Duodenal mucosa (tissue), 2 donors: ENCODE measurements around the gene CCK.

Experiments used
- H3K27ac ChIP-seq: one replicate; pipeline ENCODE4 v1.7.0; 2013; ENCODE audit warnings: low read depth, low read length
- H3K27me3 ChIP-seq, 2 donors: one replicate each; pipeline ENCODE4 v1.7.0; 2013; ENCODE audit warnings: low read length in 2 of 2, control low read depth in 1 of 2; ENCODE audit not compliant: insufficient read depth in 2 of 2, control insufficient read depth in 1 of 2
- H3K36me3 ChIP-seq, 2 donors: one replicate each; pipeline ENCODE4 v1.7.0; 2013; ENCODE audit warnings: low read length in 2 of 2, control low read depth in 1 of 2; ENCODE audit not compliant: insufficient read depth in 2 of 2, control insufficient read depth in 1 of 2
- H3K4me1 ChIP-seq, 2 donors: one replicate each; pipeline ENCODE4 v1.7.0; 2013; ENCODE audit warnings: low read length in 2 of 2, control low read depth in 1 of 2; ENCODE audit not compliant: insufficient read depth in 2 of 2, control insufficient read depth in 1 of 2
- H3K4me3 ChIP-seq, 2 donors: one replicate each; pipeline ENCODE4 v1.7.0; 2013; ENCODE audit warnings: low read length in 2 of 2, low read depth in 1 of 2
- H3K9ac ChIP-seq, 2 donors: one replicate each; pipeline ENCODE4 v1.7.0; 2013; ENCODE audit warnings: low read length in 2 of 2, low read depth in 1 of 2
- H3K9me3 ChIP-seq, 2 donors: one replicate each; pipeline ENCODE4 v1.7.0; 2013; ENCODE audit warnings: low read length in 2 of 2, control low read depth in 1 of 2; ENCODE audit not compliant: control insufficient read depth in 1 of 2

CCK gene

DNA sequence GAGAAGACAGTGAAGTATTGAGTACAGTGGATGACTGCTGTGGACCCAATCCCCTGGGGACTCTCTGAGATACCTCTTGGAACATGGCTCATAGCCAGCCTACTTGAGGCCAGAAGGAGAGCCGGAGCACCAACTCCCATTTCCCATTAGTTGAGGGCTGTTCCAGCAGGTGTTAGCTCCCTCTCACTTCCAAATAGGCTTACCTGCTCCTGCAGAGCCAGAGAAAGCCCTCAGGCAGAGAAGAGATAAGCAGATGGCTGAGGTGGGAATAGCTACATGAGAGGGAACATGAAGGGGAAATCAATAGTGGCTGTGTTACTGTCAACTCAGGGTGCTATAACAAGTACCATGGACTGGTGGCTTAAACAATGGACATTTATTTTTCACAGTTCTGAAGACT is 4.6 kb upstream of the CCK start:
- Histone ChIP-seq H3K4me3 (no peak overlapping the region), H3K4me1 (no peaks in the 10 kb centered on the region), H3K27me3 (peaks cover 8 to 23% of the 10 kb centered on the region in 2 donors), H3K9ac (no peak overlapping the region), H3K9me3 (no peaks in the 10 kb centered on the region), H3K27ac (no peak overlapping the region), H3K36me3 (no peaks in the 10 kb centered on the region)

DNA sequence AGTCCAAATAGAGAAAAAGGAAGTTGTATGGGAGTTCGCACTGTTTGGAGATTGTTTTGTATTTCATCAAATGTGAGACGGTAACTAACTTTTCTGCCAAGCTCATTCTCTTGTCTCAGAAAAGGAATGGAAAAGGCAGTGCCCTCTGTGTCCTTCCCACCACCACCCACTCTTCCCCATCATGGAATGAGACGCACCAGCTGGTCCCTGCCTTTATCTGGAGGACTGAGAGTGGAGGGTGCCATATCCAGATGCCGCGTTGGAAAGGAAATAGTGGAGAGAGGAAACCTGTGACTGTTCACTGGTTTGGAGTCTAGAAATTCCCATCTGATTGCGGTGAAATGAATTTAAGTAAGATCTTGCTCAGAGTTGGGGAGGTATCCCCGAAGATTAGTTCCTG is 3.7 kb upstream of the CCK start:
- H3K27me3 ChIP-seq, result peaks cover 17 to 30% of the 10 kb centered on the region in 2 donors
- no peaks in the 10 kb centered on the region for H3K36me3 ChIP-seq
- H3K4me3 ChIP-seq, result no peak overlapping the region
- H3K9me3 ChIP-seq, result no peaks in the 10 kb centered on the region
- no peak overlapping the region for H3K9ac ChIP-seq
- no peaks in the 10 kb centered on the region for H3K4me1 ChIP-seq
- no peak overlapping the region for H3K27ac ChIP-seq

DNA sequence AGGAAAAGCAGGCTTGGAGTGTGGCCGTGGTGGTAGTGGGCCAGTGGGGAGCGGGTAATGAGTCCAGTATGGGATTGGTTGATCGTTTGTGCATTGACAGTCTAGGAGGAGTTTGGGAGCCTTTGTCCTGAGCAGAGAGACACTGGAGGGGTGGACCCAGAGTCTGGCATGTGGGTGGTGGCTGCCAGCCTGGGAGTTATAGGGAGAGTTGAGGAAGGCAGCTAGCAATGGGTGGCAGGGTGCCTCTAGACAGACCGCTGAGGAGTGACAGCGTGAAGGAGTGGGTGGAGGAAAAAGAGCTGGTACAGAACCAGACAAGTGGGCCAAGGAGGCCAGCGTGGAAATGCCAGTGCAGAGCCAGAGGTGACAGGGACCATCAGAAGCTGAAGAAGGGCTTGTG is 1.9 kb upstream of the CCK start:
- H3K4me3 ChIP-seq, result no peak overlapping the region
- no peak overlapping the region for H3K27ac ChIP-seq
- no peaks in the 10 kb centered on the region for H3K4me1 ChIP-seq
- peaks cover 35 to 44% of the 10 kb centered on the region in 2 donors for H3K27me3 ChIP-seq
- H3K9me3 ChIP-seq, result no peaks in the 10 kb centered on the region
- no peak overlapping the region for H3K9ac ChIP-seq
- H3K36me3 ChIP-seq, result no peaks in the 10 kb centered on the region

DNA sequence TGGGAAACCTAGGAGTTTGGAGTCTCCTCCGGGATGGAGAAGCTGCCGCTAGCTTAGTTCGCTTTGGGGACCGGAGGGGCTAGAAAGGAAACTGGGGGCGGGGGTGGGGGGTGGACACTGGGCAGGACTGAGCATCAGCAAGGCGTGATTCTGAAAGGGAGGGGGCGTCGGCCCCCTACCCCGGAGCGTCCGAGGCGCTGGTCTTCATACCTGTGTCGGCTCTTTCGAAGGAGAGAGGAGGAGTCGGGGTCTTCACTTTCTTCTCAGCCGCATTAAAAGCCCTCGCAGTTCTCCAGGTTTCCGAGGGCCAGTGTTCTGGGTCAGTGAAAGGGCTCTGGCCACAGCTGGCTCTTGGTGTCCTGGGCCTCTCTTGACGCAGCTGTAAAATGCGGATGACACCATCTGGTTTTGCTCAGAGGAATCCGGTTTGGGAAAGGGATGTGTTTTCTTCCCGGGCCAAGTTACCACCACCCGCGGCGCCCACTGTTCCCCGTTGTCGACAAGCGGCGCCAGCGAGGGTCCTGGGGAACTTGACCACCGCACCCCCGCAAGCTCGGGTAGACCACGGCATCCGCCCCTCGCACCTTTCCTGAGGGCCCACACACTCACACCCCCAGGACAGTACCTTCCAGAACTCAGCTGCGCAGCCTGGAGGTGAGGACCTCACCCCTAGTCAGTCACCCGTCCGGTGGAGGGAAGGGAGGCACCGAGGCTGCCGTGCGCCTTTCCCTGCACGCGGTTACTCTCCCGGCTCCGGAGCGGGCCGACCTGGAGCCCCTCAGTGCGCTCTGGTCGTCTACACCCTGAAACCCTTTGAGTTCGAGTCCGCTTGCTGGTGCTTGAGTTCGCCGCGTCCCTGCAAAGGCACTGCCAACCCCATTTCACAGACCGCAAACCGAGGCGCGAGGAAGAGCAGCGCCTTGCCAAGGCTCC is 660 bp downstream of the CCK start:
- H3K36me3 ChIP-seq, result no peaks in the 10 kb centered on the region
- H3K27ac ChIP-seq, result no peak overlapping the region
- no peaks in the 10 kb centered on the region for H3K9me3 ChIP-seq
- H3K27me3 ChIP-seq, result peaks cover 45% of the 10 kb centered on the region in 2 donors
- H3K4me1 ChIP-seq, result no peaks in the 10 kb centered on the region
- no peak overlapping the region for H3K9ac ChIP-seq
- no peak overlapping the region for H3K4me3 ChIP-seq

DNA sequence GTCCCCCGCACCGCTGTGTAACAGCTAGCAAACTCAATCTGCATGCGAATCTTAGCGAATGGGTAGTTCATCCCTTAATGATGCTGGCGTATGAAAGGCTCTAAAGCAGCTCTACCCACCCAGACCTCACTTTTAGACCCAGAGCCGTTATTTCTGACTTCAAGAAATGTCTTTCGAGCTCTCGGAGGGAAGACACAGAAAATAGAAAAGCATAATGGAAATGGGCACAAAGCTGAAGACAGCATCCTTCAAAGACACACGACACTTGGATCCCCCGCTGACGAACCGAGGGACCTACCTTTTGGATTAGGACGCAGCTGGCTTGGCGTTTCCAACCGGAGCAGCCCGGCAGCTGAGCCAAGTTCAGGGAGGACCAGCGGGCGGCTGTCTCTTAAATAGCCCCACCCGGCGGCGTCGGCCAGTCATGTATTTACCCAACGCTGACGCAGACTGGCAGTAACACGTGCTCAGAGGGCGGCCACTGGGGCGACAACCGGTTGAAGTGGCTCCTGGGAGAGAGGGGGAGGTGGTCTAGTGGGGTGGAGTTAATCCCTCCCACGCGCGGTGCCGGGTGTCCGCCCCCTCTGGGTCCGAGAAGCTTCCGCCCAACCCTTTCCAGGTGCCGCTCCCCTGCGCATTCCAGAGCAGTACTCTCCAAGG is 1.5 kb downstream of the CCK start:
- H3K27me3 ChIP-seq, result peaks cover 43 to 45% of the 10 kb centered on the region in 2 donors
- H3K9ac ChIP-seq, result no peak overlapping the region

DNA sequence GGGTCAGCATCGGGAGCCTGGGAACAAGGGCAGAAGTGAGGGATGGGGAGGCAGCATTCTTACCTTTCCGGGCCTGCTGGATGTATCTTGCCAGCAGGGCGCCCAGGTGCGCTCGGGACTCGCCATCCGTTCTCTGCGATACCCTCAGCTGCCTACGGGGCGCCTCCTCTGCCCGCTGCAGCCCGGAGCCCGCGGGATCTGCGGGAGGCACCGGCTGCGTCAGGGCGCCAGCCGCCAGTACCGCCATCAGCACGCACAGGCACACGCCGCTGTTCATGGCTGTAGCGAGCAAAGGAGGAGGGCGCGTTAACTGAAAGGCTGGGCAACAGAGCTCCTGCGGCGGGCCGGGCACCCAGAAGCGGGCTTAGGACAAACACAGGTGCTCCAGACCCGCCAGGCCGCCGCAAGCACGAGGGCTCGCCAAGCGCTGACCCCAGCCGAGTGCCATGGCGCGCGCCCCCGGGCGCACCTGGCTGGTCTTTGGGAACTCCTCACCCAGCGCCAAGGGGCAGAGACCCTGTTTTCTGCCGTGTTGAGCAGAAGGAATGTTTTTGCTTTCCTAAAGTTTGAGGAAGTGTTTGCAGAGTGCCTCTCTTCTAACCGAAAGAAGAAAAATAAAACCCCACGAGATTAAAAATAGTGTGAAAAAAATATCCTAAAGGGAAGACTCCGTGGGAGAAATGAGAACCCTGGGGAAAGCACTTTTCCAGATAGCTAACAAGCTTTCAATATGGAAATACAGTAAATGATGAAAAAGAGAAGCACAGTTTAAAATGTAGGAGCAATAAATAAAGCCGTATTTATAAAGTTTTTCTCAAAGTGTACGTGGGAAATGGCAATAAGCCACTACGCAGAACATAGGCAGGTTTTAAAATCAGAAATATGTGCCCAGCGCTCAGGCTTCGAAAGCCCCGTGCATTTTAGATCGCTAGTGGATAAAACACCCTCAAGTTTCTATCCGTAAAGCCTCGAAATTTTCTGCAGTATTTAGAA is 2.3 kb downstream of the CCK start:
- Histone ChIP-seq H3K27me3 (peaks cover 40 to 45% of the 10 kb centered on the region in 2 donors), H3K27ac (no peak overlapping the region), H3K9me3 (no peaks in the 10 kb centered on the region), H3K9ac (no peak overlapping the region), H3K36me3 (no peaks in the 10 kb centered on the region), H3K4me3 (peak overlapping the region in 1 of 2 donors; percentile 21), H3K4me1 (no peaks in the 10 kb centered on the region)

More for the DNA sequence above, 1.5 kb downstream of the CCK start:
- Histone ChIP-seq H3K4me3 (no peak overlapping the region), H3K4me1 (no peaks in the 10 kb centered on the region), H3K27ac (no peak overlapping the region), H3K9me3 (no peaks in the 10 kb centered on the region), H3K36me3 (no peaks in the 10 kb centered on the region)

DNA sequence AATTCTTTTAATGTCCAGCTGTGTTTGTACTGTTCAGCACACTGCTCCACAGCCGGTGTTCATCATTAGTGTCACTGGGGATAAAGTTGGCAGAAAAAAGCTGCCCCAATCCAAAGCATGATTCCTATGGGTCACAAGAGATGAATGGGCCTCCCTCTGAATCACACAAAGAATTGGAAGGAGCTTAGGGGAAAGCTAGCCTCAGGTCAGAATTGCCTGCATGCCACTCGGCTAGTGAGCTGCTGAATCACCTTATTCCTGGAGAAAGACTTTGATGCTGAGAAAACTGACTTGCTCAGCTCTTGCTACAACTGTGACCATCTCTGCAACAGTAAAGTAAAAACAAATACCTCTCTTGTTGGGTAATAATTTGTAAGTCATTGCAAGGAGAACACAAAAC is 3.5 kb downstream of the CCK start:
- no peak overlapping the region for H3K9ac ChIP-seq
- H3K4me3 ChIP-seq, result no peak overlapping the region
- no peaks in the 10 kb centered on the region for H3K4me1 ChIP-seq
- peaks cover 38 to 41% of the 10 kb centered on the region in 2 donors for H3K27me3 ChIP-seq
- no peak overlapping the region for H3K27ac ChIP-seq
- no peaks in the 10 kb centered on the region for H3K9me3 ChIP-seq
- no peaks in the 10 kb centered on the region for H3K36me3 ChIP-seq

DNA sequence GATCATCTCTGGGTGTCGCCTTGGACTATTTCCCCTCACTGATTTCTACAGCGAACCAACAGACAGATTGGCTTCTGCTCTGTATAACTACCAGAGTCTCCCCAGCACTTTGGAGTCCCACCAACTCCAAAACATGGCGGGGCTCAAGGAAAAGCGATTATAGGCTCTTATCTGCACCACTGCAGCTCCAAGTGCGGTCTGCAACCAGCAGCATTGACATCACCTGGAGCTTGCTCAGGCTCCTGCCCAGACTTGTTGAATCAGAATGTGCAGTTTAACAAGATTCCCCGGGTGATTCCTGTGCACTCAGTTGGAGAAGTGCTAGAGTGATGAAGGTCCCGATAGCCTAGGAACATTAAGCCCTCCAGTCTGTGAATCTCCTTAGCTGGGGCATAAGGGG is 9.0 kb downstream of the CCK start:
- Histone ChIP-seq H3K4me1 (no peaks in the 10 kb centered on the region), H3K36me3 (no peaks in the 10 kb centered on the region), H3K9ac (no peak overlapping the region), H3K27me3 (peaks cover 4 to 13% of the 10 kb centered on the region in 2 donors), H3K9me3 (no peaks in the 10 kb centered on the region), H3K27ac (no peak overlapping the region), H3K4me3 (no peak overlapping the region)

DNA sequence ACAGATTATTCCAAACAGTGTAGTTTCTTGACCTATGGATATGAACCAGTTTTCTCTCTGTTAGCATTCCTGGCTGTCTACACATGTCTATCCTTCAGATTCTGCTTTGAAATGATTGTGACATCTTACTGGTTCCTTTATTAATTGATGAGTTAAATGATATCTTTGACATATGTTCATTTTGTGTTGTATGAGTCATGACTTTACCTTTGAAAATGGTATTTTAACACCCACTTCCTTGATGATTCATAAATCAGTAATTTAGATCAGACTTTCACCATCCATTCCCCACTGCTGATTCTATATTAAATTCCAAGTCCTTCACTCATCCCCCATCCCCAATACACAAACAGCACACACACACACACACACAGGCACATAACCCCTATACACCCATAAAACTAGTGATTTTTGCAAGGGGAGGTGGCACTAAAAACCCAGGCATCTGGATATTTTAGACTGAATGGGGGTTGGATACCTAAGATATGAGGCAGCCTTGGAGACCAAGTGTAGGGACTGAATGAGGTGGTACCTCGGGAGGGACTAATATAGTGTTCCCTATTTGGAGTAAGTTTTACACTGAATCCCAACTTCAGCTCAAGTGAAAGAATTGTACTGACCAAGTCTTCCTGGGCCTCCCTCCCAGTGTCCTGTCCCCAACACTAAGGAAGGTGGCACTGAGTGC is 9.7 kb downstream of the CCK start:
- H3K9me3 ChIP-seq, result no peaks in the 10 kb centered on the region
- H3K36me3 ChIP-seq, result no peaks in the 10 kb centered on the region
- H3K4me3 ChIP-seq, result no peak overlapping the region
- H3K27me3 ChIP-seq, result peaks cover 0 to 8% of the 10 kb centered on the region in 2 donors
- H3K4me1 ChIP-seq, result no peaks in the 10 kb centered on the region
- H3K27ac ChIP-seq, result no peak overlapping the region
- H3K9ac ChIP-seq, result no peak overlapping the region
